HL-60 (cell line): ENCODE results near the gene KRTAP5-2.

Experiments used
- CTCF ChIP-seq: IDR thresholded peaks from one replicate; pipeline ENCODE4 v1.5.1; 2011; ENCODE audit warnings: low read length, control low read depth, inconsistent platforms; ENCODE audit not compliant: insufficient read depth
- GABPA ChIP-seq: IDR thresholded peaks from 2 replicates; pipeline ENCODE4 v1.6.1; 2012; ENCODE audit warnings: low read depth
- POLR2AphosphoS5 ChIP-seq: IDR thresholded peaks from 2 replicates; pipeline ENCODE4 v1.6.1; 2012; ENCODE audit warnings: low read depth

DNA sequence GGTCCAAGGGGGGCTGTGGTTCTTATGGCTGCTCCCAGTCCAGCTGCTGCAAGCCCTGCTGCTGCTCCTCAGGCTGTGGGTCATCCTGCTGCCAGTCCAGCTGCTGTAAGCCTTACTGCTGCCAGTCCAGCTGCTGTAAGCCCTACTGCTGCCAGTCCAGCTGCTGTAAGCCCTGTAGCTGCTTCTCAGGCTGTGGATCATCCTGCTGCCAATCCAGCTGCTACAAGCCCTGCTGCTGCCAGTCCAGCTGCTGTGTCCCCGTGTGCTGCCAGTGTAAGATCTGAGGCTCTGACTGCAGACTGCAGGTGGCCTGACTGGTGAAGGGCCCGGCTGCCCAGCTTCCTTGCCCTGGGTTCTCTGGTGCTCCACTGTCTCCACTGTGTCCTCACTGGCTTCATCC lies 32.2 kb upstream of the KRTAP5-2 start:
- no peak for TF ChIP-seq CTCF
- no peak for TF ChIP-seq GABPA
- TF ChIP-seq POLR2AphosphoS5, result no peak
